Neural progenitor cell (in vitro differentiated cells): ENCODE measurements around the gene MATR3. TPM values are rescaled to one million over a fixed set of nuclear protein-coding genes. Genes with fewer than 3 reads are reported as not detected.
A peak's percentile ranks its signal among the peaks of the same experiment; 100 is the strongest.

Experiments
- DNase-seq: peaks from one replicate; pipeline ENCODE4 v3.0.0-alpha.2; 2016; ENCODE audit warnings: low spot score
- H2AFZ ChIP-seq: fragments of 200-600 bp; sonication (generic); replicated peaks from 2 replicates; pipeline ENCODE4 v1.6.1; 2016; ENCODE audit warnings: antibody characterized with exemption
- H3F3A ChIP-seq: fragments of 200-600 bp; sonication (generic); 2 replicates; pipeline ENCODE4 v1.6.1; 2016; ENCODE audit warnings: antibody characterized with exemption, low read depth
- H3K27ac ChIP-seq: fragments of 200-600 bp; sonication (generic); 2 replicates; pipeline ENCODE4 v1.5.1; 2016; ENCODE audit warnings: mild to moderate bottlenecking
- H3K27me3 ChIP-seq: fragments of 200-600 bp; sonication (generic); 2 replicates; pipeline ENCODE4 v1.6.1; 2016; ENCODE audit warnings: mild to moderate bottlenecking, moderate library complexity
- H3K36me3 ChIP-seq: fragments of 200-600 bp; sonication (generic); 2 replicates; pipeline ENCODE4 v1.5.1; 2016
- H3K4me1 ChIP-seq: fragments of 200-600 bp; sonication (generic); 2 replicates; pipeline ENCODE4 v1.6.1; 2016; ENCODE audit warnings: mixed run types
- H3K4me2 ChIP-seq: fragments of 200-600 bp; sonication (generic); 2 replicates; pipeline ENCODE4 v1.6.1; 2016
- H3K4me3 ChIP-seq: fragments of 200-600 bp; sonication (generic); 2 replicates; pipeline ENCODE4 v1.5.1; 2016
- H3K79me2 ChIP-seq: fragments of 200-600 bp; sonication (generic); 2 replicates; pipeline ENCODE4 v1.6.1; 2016; ENCODE audit warnings: low read depth
- H3K9ac ChIP-seq: fragments of 200-600 bp; sonication (generic); 2 replicates; pipeline ENCODE4 v1.6.1; 2016
- H3K9me3 ChIP-seq: fragments of 200-600 bp; sonication (generic); 2 replicates; pipeline ENCODE4 v1.5.1; 2016; ENCODE audit warnings: low read depth
- H4K20me1 ChIP-seq: fragments of 200-600 bp; sonication (generic); 2 replicates; pipeline ENCODE4 v1.6.1; 2016; ENCODE audit warnings: low read depth
- H3K27ac Mint-ChIP-seq: 3 replicates; pipeline ENCODE4 v1.8.0; 2021; ENCODE audit warnings: mixed read lengths
- H3K27me3 Mint-ChIP-seq: 2 replicates; pipeline ENCODE4 v1.8.0; 2022; ENCODE audit warnings: low read depth, mild to moderate bottlenecking, inconsistent platforms, moderate library complexity, mixed read lengths; ENCODE audit not compliant: insufficient read depth
- H3K36me3 Mint-ChIP-seq: 3 replicates; pipeline ENCODE4 v1.8.0; 2021; ENCODE audit warnings: mixed read lengths
- H3K4me1 Mint-ChIP-seq: 3 replicates; pipeline ENCODE4 v1.8.0; 2021; ENCODE audit warnings: mixed read lengths
- H3K4me3 Mint-ChIP-seq: 3 replicates; pipeline ENCODE4 v1.8.0; 2021; ENCODE audit warnings: mild to moderate bottlenecking, moderate library complexity, mixed read lengths
- H3K9me3 Mint-ChIP-seq: 3 replicates; pipeline ENCODE4 v1.8.0; 2020; ENCODE audit warnings: mixed read lengths
- CTCF ChIP-seq: fragments of 200-600 bp; sonication (generic); IDR thresholded peaks from 2 replicates; pipeline ENCODE4 v1.5.1; 2017; ENCODE audit warnings: antibody characterized with exemption, mild to moderate bottlenecking
- EZH2 ChIP-seq: fragments of 200-600 bp; sonication (generic); IDR thresholded peaks from 2 replicates; pipeline ENCODE4 v1.6.1; 2017; ENCODE audit warnings: antibody characterized with exemption, mild to moderate bottlenecking, moderate library complexity
- EZH2phosphoT487 ChIP-seq: fragments of 200-600 bp; sonication (generic); IDR thresholded peaks from 2 replicates; pipeline ENCODE4 v1.6.1; 2017; ENCODE audit warnings: antibody characterized with exemption
- total RNA-seq: library from RNA; depleted of rRNA; stranded (reverse); fragments of >200 nt; gene quantifications from 2 replicates; pipeline ENCODE4 v1.2.3, GENCODE V29; 2015; ENCODE audit warnings: low replicate concordance

MATR3 gene
- total RNA-seq, 1 donor from 2014 or later, result 1,185 TPM

- DNase-seq, result no peak
- H3K36me3 Mint-ChIP-seq, result no peaks in the 10 kb centered on the region
- peaks cover 2% of the 10 kb centered on the region for H3K27me3 Mint-ChIP-seq
- H3K9me3 Mint-ChIP-seq, result no peaks in the 10 kb centered on the region
- peaks cover 8% of the 10 kb centered on the region for H3K4me1 Mint-ChIP-seq
- Histone ChIP-seq H3K79me2 (no peaks in the 10 kb centered on the region), H3K4me1 (no peaks in the 10 kb centered on the region), H2AFZ (no peak overlapping the region), H3F3A (no peaks in the 10 kb centered on the region), H3K4me3 (no peak overlapping the region), H4K20me1 (no peaks in the 10 kb centered on the region), H3K27ac (no peak overlapping the region), H3K36me3 (no peaks in the 10 kb centered on the region), H3K9me3 (no peaks in the 10 kb centered on the region), H3K4me2 (no peak overlapping the region), H3K27me3 (no peaks in the 10 kb centered on the region), H3K9ac (no peak overlapping the region)
- H3K27ac Mint-ChIP-seq, result no peak overlapping the region
- TF ChIP-seq EZH2phosphoT487 (no peak), CTCF (no peak), EZH2 (no peak)
- no peak overlapping the region for H3K4me3 Mint-ChIP-seq
These were observed 40.4 kb upstream of the MATR3 start for GRCh38 chr5:139253115-139253514.

GRCh38 chr5:139256820-139257219, 36.7 kb upstream of the MATR3 start:
- H3K4me3 ChIP-seq, result no peak overlapping the region
- H3K79me2 ChIP-seq, result no peaks in the 10 kb centered on the region
- no peak overlapping the region for H3K4me2 ChIP-seq
- no peak overlapping the region for H3K4me3 Mint-ChIP-seq
- peaks cover 11% of the 10 kb centered on the region for H3K27me3 Mint-ChIP-seq
- H2AFZ ChIP-seq, result no peak overlapping the region
- H3K36me3 Mint-ChIP-seq, result no peaks in the 10 kb centered on the region
- no peaks in the 10 kb centered on the region for H3K27me3 ChIP-seq
- H3K4me1 ChIP-seq, result no peaks in the 10 kb centered on the region
- no peak for TF ChIP-seq EZH2phosphoT487
- no peak for TF ChIP-seq EZH2
- no peak for TF ChIP-seq CTCF
- peak overlapping the region; percentile 38 for H3K27ac Mint-ChIP-seq
- no peaks in the 10 kb centered on the region for H3K9me3 Mint-ChIP-seq
- no peaks in the 10 kb centered on the region for H3F3A ChIP-seq
- H3K4me1 Mint-ChIP-seq, result peaks cover 4% of the 10 kb centered on the region
- H3K27ac ChIP-seq, result no peak overlapping the region
- no peaks in the 10 kb centered on the region for H4K20me1 ChIP-seq
- no peaks in the 10 kb centered on the region for H3K36me3 ChIP-seq
- no peak overlapping the region for H3K9ac ChIP-seq
- DNase-seq, result no peak
- H3K9me3 ChIP-seq, result no peaks in the 10 kb centered on the region

GRCh38 chr5:139262059-139262741, 31.3 kb upstream of the MATR3 start:
- Histone ChIP-seq H3K36me3 (no peaks in the 10 kb centered on the region), H3F3A (no peaks in the 10 kb centered on the region), H3K27me3 (no peaks in the 10 kb centered on the region), H3K79me2 (no peaks in the 10 kb centered on the region), H3K4me1 (peaks cover 3% of the 10 kb centered on the region), H3K27ac (no peak overlapping the region), H2AFZ (peak overlapping the region; percentile 84), H3K9me3 (no peaks in the 10 kb centered on the region), H3K4me2 (no peak overlapping the region), H4K20me1 (no peaks in the 10 kb centered on the region), H3K9ac (no peak overlapping the region), H3K4me3 (no peak overlapping the region)
- Mint-ChIP-seq H3K4me1 (peaks cover 10% of the 10 kb centered on the region), H3K27ac (peak overlapping the region; percentile 50), H3K9me3 (no peaks in the 10 kb centered on the region), H3K27me3 (peaks cover 9% of the 10 kb centered on the region), H3K4me3 (no peak overlapping the region), H3K36me3 (no peaks in the 10 kb centered on the region)
- no peak for DNase-seq
- no peak for TF ChIP-seq EZH2phosphoT487
- TF ChIP-seq CTCF, result no peak
- TF ChIP-seq EZH2, result no peak
